ENCODE results near the gene SLC26A2. TPM values are rescaled to one million over a fixed set of nuclear protein-coding genes. Genes with fewer than 3 reads are reported as not detected.

Gene SLC26A2
- total RNA-seq, 4 donors from 2014 or later, result 7.9 to 14.5 (median 8.6) TPM

DNA sequence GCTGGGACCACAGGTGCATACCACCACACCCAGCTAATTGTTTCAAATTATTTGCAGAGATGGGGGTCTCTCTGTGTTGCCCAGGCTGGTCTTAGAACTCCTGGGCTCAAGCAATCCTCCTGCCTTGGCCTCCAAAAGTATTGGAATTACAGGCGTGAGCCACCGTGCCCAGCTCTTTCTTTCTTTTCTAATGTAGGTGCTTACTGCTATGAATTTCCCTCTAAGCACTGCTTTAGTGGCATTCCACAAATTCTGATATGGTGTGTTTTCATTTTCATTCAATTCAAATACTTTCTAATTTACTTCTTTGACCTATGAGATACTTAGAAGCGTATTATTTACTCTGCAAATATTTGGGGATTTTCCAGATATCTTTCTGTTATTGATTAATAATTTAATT lies 54.9 kb downstream of the SLC26A2 start:
- Histone ChIP-seq H3K4me1 (no peaks in the 10 kb centered on the region), H3K27ac (no peak overlapping the region), H3K9me3 (peaks cover 0 to 4% (median 0%) of the 10 kb centered on the region in 3 donors), H3K27me3 (no peaks in the 10 kb centered on the region), H3K36me3 (peaks cover 17 to 88% of the 10 kb centered on the region in 2 donors), H3K4me3 (no peak overlapping the region)
- no peak for ATAC-seq
- TF ChIP-seq POLR2AphosphoS5 (IDR thresholded peaks at IDR 0.05) (no peak), EP300 (IDR thresholded peaks at IDR 0.05) (no peak), POLR2A (IDR thresholded peaks at IDR 0.05) (no peak)
- TF ChIP-seq, protein P1, sequence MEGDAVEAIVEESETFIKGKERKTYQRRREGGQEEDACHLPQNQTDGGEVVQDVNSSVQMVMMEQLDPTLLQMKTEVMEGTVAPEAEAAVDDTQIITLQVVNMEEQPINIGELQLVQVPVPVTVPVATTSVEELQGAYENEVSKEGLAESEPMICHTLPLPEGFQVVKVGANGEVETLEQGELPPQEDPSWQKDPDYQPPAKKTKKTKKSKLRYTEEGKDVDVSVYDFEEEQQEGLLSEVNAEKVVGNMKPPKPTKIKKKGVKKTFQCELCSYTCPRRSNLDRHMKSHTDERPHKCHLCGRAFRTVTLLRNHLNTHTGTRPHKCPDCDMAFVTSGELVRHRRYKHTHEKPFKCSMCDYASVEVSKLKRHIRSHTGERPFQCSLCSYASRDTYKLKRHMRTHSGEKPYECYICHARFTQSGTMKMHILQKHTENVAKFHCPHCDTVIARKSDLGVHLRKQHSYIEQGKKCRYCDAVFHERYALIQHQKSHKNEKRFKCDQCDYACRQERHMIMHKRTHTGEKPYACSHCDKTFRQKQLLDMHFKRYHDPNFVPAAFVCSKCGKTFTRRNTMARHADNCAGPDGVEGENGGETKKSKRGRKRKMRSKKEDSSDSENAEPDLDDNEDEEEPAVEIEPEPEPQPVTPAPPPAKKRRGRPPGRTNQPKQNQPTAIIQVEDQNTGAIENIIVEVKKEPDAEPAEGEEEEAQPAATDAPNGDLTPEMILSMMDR (IDR thresholded peaks at IDR 0.05), result no peak
- 95 to 100% methylated on average over 3 of the region's 3 CpGs for WGBS, 2 donors (ENCODE audit: low coverage in 1 of 2)

DNA sequence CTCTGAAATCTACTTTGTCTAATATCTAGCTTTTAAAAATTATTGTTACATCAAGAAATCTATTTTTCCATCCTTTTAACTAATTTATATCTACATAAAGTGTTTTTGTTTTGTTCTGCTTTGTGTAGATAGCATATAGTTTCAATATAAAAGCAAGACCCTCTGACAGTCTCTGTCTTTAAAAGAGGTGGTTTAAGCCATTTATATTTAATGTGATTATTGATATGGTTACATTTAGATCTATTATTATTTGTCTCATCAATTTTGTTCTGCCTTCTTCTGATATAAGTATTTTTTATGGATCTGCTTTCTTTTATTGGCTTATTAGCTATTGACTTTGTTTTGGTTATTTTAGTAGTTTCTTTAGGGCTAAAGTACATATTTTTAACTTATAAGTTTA lies 56.0 kb downstream of the SLC26A2 start:
- Histone ChIP-seq H3K36me3 (peaks cover 19 to 88% of the 10 kb centered on the region in 2 donors), H3K27me3 (no peaks in the 10 kb centered on the region), H3K9me3 (peaks cover 0 to 4% (median 0%) of the 10 kb centered on the region in 3 donors), H3K4me1 (peaks cover 0 to 9% (median 0%) of the 10 kb centered on the region in 3 donors), H3K4me3 (no peak overlapping the region), H3K27ac (no peak overlapping the region)
- ATAC-seq, result no peak
- TF ChIP-seq POLR2A (IDR thresholded peaks at IDR 0.05) (no peak), POLR2AphosphoS5 (IDR thresholded peaks at IDR 0.05) (no peak), EP300 (IDR thresholded peaks at IDR 0.05) (no peak)
- TF ChIP-seq, protein P1 (IDR thresholded peaks at IDR 0.05), result no peak

DNA sequence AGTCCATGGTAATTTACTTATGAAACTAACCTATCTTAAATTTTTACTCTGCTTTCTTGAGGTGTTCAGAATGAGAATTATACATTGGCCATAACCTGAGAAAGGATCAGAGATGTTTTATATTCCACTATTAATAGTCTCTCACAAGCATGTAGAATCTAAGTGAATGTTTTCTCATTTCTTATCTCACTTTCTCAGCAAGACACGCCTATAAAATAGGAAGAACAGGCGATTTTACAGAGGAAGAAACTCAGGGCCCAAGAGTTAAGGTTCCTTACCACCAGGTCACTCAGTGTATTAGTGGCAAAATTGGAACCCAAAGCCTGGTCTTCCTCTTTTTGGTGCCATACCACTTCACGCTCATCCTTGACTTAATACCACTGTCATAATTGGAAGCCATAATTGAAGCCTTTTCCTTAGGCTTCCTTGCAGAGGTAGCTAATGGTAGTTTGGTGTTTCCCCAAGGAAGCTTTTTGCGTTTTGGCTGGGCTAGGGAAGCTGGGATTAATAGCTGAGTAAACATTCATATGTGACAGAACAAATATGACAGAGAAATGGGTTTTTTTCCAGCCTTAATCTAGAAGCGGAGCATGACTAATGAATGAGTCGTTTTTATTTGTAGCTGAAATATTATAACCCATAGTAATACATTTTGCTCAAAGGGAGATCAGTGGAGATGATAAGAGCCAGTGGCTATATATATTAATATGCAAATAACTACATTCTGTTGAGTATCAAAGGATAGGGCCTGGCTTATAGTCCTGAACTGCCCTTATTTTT lies 56.9 kb downstream of the SLC26A2 start:
- H3K27me3 ChIP-seq, result no peaks in the 10 kb centered on the region
- peaks cover 0 to 4% (median 0%) of the 10 kb centered on the region in 3 donors for H3K9me3 ChIP-seq
- no peak overlapping the region for H3K27ac ChIP-seq
- H3K4me1 ChIP-seq, result peaks cover 0 to 18% (median 4%) of the 10 kb centered on the region in 3 donors
- WGBS, 2 donors (ENCODE audit: low coverage in 1 of 2), result 59 to 73% methylated on average over 6 of the region's 6 CpGs
- ATAC-seq, result no peak
- H3K4me3 ChIP-seq, result no peak overlapping the region
- peak; percentile 8 for TF ChIP-seq POLR2AphosphoS5 (IDR thresholded peaks at IDR 0.05)
- TF ChIP-seq POLR2A (IDR thresholded peaks at IDR 0.05), result no peak
- peaks cover 19 to 86% of the 10 kb centered on the region in 2 donors for H3K36me3 ChIP-seq

DNA sequence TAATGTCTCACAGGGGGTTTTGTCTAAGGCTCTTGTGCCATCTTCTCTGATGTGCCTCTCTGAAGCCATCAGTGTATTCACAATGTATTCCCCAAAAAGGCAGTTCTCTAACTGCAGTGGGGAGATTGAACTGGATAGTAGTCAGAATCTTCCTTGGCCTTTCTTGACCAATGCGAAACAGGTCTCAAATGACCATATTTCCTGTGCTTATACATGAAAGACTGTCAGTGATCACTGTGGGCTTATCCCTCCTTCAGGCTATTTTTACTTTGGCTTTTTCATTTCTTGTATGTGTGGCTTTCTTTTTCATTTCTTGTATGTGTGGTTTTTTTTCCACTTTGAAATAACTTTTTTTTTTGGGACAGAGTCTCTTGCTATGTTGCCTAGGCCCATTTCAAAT lies 59.7 kb downstream of the SLC26A2 start:
- peaks cover 0 to 39% (median 4%) of the 10 kb centered on the region in 3 donors for H3K4me1 ChIP-seq
- H3K9me3 ChIP-seq, result peaks cover 0 to 3% (median 0%) of the 10 kb centered on the region in 3 donors
- ATAC-seq, result no peak
- WGBS, 2 donors (ENCODE audit: low coverage in 1 of 2), result 100% methylated on average over 1 of the region's 1 CpG; no CpG with 5 or more reads in 1 of the 2 donors
- no peaks in the 10 kb centered on the region for H3K27me3 ChIP-seq
- H3K27ac ChIP-seq, result peak overlapping the region in 1 of 4 donors; percentile 18
- TF ChIP-seq POLR2AphosphoS5 (IDR thresholded peaks at IDR 0.05) (no peak), EP300 (IDR thresholded peaks at IDR 0.05) (no peak), POLR2A (IDR thresholded peaks at IDR 0.05) (no peak)
- TF ChIP-seq, protein P1 (IDR thresholded peaks at IDR 0.05), result no peak
- no peak overlapping the region for H3K4me3 ChIP-seq
- H3K36me3 ChIP-seq, result peaks cover 8 to 86% of the 10 kb centered on the region in 2 donors

DNA sequence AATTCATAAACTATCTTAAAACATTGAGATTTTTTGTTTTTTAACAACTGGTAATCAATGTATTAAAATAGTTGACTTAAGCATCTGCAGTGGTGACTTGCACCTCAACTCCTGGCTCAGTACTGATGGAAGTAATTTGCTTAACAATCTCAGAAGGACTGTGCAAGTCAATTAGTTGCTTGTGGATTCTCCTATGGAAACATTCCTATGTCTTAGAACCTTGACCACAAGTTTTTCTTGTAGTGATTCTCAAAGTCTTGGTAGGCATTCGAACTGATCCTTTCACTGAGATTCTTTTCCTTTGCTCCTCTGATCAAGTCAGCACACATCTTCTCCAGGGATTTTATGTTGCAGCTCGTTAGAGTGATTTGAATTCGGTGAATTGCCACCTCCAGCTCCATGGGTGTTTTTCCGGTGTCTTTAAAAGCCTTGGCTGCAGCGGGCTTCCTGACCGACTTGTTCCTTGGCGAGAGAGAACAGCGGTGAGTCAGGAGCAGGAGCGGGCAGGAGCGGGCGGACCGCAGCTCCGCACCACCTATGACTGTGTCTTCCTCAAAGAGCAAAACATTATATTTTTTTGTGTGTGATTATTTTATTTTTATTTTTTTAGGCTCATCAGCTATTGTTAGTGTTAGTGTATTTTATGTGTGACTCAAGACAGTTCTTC lies 61.1 kb downstream of the SLC26A2 start:
- Histone ChIP-seq H3K27me3 (no peaks in the 10 kb centered on the region), H3K4me1 (peaks cover 0 to 39% (median 4%) of the 10 kb centered on the region in 3 donors), H3K4me3 (no peak overlapping the region), H3K9me3 (no peaks in the 10 kb centered on the region), H3K27ac (peak overlapping the region; percentile 47 to 76 (median 69)), H3K36me3 (peaks cover 7 to 90% of the 10 kb centered on the region in 2 donors)
- 64% methylated on average over 12 of the region's 13 CpGs; no CpG with 5 or more reads in 1 of the 2 donors for WGBS, 2 donors (ENCODE audit: low coverage in 1 of 2)
- TF ChIP-seq POLR2AphosphoS5 (IDR thresholded peaks at IDR 0.05), result no peak
- TF ChIP-seq, protein P1 (IDR thresholded peaks at IDR 0.05), result no peak
- TF ChIP-seq POLR2A (IDR thresholded peaks at IDR 0.05), result no peak
- TF ChIP-seq EP300 (IDR thresholded peaks at IDR 0.05), result no peak
- peak; percentile 58 for ATAC-seq
